Non-pigmented ciliary epithelial cell (primary cell): Measurements from ENCODE around the gene SEMA3C.

Experiments
- DNase-seq: peaks from one replicate; pipeline ENCODE4 v3.0.0-alpha.2; 2010; ENCODE audit warnings: low read depth

SEMA3C gene

DNA sequence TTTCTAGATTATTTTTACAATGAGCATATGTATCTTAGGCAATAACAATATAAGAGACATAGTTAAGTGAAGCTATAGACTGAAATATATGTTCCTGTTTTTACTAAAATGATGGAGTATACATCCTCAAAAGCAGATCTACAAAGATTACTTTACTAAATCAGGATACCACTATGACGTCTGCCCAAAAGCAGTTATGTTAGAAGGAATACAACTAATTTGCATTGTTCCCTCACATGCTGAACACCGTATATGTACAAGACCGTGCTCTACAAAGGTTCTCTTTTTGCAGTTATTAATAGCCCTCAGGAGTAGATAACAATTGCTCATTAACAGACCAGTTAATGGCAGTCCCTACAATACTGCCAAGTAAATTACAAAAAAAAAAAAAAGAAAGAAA lies 143.0 kb downstream of the SEMA3C start:
- DNase-seq = no peak

DNA sequence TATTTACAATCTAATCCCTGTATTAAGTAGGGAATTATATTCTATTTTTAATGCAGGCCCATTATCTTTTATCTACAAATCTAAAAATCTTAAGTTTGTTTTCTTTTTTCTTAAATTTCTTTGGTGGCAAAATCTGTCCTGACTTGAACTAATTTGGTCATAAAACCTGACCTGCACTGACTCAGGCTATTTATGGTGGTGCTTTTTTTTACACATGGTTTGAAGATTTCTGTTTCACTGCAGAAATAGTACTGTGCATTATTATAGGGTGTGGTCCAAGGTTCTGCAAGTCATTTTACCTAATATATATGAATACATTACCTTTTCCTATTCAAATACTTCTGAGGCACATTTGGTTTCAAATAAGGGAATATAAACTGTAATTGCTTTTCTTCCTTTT lies 143.4 kb downstream of the SEMA3C start:
- DNase-seq = no peak

DNA sequence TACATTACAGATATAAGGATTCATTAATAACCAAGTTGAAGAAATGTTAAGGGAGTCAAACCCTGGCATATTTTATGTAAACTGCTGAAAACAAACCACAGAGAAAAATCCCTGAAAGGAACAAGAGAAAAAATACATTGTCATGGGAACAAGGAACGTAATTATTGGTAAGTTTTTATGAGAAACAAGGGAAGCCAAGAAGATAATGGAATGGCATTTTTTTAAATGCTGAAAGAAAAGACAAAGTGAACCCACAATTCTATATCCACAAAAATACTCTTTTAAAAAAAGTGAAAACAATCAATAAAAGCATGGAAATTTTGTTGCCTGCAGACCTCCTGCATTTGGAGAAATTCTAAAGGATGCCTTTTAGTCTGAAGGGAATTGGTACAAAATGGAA lies 144.0 kb downstream of the SEMA3C start:
- DNase-seq = no peak

DNA sequence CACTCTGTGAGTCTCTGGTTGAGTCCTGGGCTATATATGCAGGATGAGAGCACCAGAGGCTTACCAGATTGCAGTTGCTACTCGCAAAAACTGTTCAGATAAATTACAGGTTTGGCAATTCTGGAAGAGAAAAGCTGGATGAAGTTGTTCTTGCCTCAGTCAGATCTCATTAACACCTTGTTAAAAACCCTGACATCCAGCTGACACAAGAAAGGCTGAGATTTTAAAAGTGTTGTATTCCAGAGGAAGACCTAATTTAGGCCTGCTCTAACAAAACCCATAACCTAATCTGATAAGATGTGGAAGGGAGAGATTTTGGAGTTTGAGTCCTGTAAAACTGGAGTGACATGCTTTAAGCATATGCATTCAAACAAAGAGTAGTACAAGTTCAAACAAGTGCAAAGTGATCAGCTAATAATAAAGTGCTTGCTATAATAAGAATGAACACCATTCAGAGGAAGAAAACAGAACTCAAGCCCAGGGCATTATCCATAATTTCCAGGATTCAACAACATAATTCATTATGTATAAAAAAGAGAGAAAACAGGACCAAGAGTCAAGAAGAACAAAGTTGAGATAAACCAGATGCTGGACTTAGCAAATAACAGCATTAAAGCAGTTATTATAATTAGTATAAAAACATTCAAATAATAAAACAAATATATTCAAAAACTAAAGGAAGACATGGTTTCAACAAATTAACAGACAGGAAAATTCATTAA lies 144.9 kb downstream of the SEMA3C start:
- DNase-seq = no peak

DNA sequence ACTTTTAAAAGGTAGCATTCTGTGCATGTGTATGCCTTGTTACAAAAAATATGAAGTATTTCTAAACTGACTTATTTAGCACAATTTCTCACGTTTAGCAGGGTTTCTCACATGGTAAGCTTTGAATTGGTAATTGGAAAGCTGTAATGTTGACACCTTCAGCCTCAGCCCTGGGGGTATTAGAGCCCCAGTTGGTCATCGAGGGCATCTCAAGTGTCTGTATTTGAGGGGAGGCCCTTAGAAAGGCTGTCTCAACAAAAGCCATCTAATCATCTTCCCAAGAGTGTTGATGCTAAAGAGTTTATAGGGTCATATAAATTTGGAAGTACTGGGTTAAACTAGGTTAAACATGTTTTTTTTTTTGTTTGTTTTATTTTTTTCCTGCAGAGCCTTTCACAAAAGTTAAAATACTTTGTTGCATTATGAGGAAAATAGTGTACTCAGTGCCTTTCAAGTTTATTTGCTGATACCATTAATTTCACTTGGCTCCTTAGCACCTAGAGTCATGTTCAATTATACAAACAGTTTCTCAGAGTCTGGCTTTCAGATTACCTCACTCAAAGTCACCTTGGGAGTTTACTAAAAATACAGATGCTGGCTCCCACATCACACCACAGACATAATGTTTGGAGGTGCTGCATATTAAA lies 146.4 kb downstream of the SEMA3C start:
- no peak for DNase-seq

DNA sequence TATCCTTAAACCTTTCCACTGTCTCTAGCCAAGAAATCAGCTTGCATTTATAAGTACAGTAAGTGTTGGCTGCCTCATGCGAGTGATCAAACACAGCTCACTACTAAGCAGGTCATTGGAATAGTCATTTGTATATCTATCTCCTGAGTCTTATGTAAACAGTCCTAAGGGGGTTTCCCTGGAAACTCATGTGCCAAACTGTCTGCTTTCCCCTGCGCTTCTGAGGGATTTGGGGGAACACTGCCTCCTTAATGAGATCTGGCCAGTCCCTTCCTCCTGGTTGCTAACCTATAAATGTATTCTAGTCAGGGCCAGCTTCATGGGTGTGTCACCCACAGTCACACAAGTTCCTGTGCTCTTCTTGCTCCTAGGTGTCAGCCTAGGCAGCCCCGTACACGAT lies 147.3 kb downstream of the SEMA3C start:
- DNase-seq = no peak

DNA sequence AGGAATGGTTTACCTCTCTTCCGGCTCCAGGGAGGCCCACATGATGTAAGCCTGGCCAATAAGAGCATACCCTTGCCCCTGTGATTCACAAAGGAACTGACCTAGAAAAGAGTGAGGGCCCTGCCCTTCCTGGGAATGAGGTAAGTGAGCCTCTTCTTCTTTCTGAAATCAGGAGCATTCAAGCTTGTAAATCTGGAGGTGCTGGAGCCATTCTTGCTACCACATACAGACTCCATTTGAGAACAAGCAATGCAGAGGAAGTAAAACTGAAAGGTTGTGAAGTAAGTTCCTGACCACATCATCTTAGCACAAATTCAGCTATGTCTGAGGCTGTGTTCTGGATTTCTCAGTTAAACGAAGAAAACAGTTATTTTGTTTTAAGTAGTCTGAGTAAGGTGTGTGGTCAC lies 148.2 kb downstream of the SEMA3C start:
- no peak for DNase-seq

DNA sequence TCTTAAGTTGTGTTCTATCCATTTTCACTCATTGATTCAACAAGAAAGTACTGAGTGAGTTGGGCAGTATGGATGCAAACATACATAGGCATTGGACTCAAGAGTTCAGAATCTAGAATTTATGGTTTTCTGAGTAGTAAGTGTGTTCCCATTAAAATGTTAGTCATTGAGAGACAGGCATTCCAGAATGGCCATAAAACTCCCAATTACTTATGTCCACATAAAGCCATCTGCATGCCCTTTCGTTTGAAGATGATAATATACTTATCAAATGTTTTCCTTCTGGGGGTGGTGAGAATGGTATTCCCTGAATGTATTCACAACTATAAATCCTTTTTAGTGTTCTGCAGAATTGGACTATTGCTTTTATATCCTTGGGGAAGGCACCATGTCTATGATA lies 148.8 kb downstream of the SEMA3C start:
- no peak for DNase-seq

DNA sequence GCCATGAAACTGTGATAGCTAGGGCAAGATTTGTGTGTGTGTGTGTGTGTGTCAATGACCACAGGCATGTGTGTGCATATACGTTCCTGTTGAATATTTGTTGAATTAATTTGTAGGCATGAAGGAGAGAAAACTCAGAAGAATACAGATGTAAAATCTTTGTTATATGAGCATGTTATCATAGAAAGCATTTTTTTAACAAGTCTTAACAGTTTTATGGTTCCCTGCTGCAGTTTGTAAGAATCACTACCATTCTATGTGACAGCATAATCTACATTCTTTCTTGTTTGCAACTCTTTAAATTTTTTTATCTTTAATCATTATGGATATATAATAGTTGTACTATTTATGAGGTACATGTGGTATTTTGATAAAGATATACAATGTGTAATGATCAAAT lies 150.1 kb downstream of the SEMA3C start:
- DNase-seq = no peak

DNA sequence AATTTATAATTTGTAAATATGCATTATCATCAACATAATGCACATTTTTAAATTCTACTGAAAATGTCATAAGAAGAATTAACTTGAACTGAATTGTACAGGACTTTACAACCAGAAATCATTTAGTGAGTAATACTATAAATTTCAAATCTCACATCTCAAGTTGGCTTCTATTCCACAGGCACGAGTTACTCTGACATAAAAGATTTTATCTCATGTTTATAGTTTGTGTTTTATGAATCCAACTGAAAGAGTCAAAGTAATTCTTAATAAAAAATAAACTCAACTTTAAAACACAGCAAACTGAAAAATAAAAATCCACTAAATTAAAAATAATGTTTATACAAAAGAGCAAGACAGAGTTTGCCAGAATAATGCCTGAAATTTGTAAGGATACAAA lies 151.2 kb downstream of the SEMA3C start:
- DNase-seq = no peak

DNA sequence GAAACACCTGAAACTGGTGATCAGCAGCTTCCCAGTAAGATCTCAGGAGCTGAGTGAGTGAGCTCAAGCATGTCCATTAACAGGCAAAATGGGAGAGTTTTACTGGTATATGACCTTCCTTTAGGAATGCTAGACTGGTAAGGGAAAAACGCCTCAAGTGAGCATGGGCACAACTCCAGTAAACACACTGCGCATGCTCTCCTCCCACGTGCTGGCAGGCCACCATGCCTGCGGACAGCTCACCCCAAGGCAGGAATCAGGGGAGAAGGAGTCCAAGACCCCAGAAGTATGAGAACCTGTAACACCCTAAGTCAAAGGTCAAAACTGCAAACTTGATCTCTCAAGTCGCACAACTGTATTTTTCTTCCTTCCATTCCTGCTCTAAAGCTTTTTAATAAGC lies 152.1 kb downstream of the SEMA3C start:
- DNase-seq = no peak

DNA sequence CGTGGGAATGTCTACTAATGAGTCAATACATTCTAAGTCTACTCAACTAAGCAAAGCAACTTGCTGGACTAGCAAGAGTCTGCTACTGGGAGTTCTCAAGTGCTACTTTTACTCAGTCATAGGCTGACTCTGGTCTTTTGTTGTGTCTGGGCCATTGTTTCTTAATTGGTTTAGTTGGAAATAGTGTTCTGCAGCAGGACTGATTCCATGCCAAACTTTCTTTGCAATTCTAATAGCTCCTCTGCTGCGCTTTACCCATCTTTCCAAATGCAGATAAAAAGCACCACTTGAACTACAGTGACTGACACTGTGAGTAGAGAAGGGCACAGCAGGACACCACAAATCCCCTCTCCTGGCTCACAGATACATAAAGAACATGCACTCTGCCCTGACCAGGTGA lies 154.7 kb downstream of the SEMA3C start:
- no peak for DNase-seq

DNA sequence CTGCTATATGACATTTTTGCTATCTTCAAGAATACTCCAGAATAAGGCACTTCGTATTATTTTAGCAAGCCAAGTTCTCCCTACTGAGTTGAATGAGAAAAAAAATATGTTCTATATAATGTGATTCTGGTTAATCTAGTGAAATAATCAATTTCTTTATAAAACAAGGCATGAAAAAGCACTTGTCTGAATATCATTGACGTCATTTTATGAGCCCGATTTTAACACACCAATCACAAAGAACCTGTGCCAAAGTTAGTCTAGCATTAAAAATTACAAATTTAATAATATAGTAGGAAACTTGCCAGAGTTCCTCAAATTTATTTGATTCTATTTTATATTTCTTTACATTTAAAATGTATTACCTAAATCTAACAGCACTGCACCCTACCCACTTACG lies 155.1 kb downstream of the SEMA3C start:
- no peak for DNase-seq

DNA sequence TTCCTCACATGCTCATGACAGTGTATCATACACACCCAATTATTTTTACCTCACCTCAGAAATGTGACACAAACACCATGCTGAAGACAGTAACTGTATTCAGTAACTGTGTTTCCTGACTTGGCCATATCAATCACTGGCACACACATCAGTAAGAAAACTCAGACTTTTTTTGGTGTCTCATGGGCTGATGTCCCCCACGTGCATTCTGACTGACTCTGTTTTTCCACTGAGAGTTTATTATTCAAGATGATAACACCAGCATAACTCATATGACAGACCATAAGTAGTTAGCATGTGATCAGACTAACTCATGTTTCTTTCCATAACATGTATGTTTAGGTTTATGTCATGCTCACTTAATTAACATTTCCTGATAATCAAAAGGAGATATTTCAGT lies 155.6 kb downstream of the SEMA3C start:
- no peak for DNase-seq

DNA sequence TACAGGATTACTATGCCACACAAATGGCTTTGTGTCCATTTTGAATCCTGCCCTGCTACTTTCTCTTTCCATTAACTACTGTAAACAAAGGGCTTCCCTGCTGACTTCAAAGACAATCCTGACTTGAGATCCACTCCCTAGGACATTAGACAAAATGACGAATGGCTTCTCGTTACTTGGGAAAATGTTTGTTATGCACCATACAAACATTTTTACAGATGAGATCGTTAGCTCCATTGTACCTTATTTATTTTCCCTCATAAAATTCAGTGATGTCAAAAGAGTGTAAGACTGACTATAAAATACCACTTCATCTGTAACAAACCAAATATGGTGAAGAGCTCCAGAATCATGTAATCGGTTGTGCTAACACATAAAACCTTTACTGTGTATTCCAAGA lies 158.6 kb downstream of the SEMA3C start:
- DNase-seq = no peak

DNA sequence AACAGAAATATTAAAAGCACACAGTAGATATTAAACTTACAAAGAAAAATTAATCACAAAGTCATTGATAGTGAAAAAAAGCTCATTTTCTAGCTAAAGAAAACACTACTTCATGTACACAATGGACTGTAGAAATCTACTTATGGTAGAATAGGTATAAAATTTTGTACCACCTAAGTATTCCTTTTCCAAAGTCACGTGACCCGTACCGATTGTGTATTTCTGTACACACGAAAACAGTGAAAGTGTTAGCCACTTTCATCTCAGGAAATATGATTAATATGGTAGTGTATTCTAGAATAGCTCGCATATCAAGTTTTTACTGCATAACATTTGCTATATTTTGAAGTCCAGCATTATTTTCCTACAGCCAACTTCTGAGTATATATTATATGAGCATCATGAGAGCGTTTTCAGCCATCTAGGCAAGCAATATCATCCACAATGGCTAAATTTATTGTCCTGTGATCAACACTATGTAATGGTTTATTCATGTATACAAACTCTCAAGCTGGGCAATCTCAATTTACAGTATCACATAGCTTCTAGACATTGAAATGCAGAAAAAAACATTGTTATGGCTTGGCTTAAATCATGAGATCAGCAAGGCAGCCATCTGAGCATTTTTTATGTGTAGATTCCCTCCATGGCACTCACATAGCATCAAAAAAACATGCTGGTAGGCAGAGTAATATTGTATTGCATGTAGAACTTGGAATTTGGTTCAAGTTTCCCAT lies 165.7 kb downstream of the SEMA3C start:
- DNase-seq = no peak

DNA sequence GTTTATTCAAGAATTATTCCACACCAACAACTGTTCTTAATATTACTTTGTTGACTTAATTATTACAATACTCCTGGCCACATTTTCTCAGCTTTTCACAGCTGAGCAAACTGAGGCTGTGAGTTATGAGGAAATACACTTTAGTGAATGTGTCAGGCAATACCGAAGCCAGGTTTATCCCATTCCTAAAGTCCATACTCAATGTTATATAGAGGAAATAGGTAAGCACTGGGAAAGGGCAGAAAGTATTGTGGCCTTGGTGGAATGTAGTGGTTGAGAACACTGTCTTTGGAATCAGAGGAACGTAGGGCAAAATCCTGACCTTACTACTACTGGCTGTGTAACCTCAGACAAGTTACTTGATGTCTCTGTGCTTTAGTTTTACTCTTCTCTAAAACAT lies 169.6 kb downstream of the SEMA3C start:
- no peak for DNase-seq

DNA sequence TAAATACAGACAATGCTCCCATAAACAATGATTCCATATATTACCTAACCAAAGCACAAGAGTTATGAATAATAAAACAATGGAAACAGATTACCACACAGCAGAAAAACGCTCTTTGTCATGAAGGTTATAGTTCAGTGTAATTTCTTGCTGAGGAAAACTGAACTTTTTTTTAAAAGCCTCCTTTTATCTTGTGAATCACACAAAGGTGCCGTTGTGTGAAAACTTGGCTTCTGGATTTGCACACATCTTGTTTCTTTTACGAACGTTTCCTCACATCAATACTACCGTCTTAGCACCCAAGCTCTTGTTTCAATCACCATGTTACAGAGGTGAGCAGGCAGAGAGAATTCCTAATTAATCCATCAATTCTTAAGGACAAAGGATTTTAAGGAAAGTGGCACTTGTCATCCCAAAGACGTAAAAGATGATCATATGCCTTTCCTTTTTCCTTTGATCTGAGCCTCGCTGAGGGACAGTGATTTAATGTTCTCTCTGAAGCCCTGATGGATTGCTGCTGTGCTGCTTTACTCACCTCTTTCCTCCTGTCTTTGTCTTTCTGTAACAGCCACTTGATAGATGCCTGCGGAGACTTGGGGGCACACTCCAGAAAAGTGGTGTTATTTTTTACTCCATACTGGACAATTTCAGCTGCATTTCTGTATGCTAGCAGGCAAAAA lies 170.3 kb downstream of the SEMA3C start:
- DNase-seq = peak; percentile 45

DNA sequence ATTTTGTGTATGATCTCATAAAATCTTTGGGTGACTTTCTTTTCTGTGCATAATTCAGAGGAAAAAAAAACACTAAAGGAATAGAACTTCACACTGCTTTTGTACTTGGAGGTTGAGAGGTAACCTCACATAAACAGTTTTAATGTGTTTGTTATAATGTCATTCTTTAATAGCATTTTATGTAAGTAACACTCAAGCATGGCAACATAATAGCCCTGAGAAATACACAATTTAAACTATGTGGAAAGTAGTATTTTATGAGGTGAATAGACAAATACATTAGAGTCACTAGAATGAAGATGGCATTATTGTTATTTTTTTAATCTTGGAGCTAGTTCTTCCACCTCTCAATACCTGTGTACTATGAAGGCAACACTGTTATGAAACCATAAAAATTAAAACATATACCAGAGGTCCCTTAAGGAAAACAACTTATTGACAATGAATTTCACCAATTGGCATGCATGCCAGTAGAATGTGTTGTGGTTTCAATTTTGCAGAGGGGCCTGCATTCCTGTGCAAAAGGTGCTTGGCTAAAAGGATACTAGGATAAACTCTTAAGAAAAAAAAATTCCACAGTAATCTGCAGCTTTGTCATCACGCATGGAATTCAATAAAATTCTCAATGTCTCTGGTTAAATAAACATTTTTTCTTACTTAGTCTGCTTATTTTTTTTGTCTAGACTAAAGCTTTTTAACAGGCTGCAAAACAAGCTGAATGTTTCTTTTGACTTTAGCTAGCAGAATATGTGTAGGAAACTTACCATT lies 177.9 kb downstream of the SEMA3C start:
- DNase-seq = peak; percentile 57

DNA sequence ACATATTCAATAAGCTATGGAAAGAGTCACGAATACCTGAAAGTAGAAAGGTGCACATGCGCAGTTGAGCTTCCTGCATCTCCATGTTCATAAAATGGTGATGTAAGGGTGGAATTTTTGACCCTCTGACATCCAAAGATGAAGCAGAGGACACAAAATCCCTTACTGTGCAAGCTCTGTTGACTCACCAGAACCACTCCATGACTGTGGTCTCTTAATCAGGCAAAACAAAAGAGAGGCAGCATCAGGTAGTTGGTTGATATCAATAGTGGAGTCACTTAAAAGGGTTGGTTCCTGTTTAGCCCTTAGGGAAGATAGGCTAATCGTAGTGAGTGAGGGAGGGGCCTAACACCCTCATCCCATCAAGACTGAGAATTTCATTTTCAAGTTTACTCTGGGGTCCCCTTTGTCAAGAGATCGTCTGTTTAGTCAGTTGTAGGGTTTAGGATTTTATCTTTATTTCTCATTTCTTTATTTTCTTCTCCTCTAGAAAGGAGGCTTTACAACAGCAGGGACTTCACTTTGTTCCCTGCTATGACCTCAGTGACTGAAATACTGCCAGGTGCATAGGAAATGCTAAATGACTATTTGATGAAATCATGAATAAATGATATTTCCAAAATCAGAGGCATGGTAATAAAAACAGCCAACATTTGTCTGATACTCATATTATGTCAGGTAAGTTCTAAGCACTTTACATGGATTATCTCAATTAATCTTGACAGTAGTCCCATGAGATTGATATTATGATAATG lies 182.3 kb downstream of the SEMA3C start:
- no peak for DNase-seq

DNA sequence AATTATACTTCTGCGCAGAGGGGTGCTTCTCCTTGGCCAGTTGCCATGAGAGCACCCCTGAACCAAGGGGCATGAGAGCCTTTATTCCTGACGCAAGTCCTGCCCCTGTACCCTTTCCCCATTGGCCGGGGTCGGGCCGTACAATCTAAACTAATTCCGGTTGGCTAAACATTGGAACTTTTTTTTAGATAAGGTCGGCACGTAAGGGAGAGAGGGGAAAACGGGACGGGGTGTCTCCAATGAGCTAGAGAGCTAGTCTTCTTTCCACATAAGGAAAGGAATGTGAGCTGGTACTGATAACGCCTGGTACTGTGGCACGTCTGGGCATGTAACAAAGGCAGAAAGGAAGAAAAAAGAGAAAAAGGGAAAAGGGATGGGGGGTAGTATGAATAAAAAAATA lies 183.5 kb downstream of the SEMA3C start:
- no peak for DNase-seq
